SK-N-SH (cell line): ENCODE results near the gene CCL26.

Experiments used
- ELF1 ChIP-seq: IDR thresholded peaks from 2 replicates; pipeline ENCODE4 v1.4.0; 2012
- EZH2phosphoT487 ChIP-seq: fragments of 200-600 bp; sonication (generic); IDR thresholded peaks from 2 replicates; pipeline ENCODE4 v1.6.1; 2017; ENCODE audit warnings: low read depth, mixed run types, mild to moderate bottlenecking, antibody characterized with exemption, moderate library complexity, borderline replicate concordance
- JUND ChIP-seq: IDR thresholded peaks from 2 replicates; pipeline ENCODE4 v1.4.0; 2012
- MXI1 ChIP-seq: IDR thresholded peaks from 2 replicates; pipeline ENCODE4 v1.6.1; 2012; ENCODE audit warnings: mild to moderate bottlenecking, low read depth, low read length, improper control_type of control experiment
- POLR2AphosphoS5 ChIP-seq: IDR thresholded peaks from 2 replicates; pipeline ENCODE4 v1.6.1; 2012; ENCODE audit warnings: low read depth, low read length
- RAD21 ChIP-seq: IDR thresholded peaks from 2 replicates; pipeline ENCODE4 v1.6.1; 2012; ENCODE audit warnings: mild to moderate bottlenecking, low read length
- TEAD4 ChIP-seq: IDR thresholded peaks from 2 replicates; pipeline ENCODE4 v1.4.0; 2012; ENCODE audit warnings: mild to moderate bottlenecking, borderline replicate concordance; ENCODE audit not compliant: insufficient read depth
- TF ChIP-seq, protein P1 (sequence below): fragments of 200-600 bp; sonication (generic); IDR thresholded peaks from 2 replicates; pipeline ENCODE4 v1.6.1; 2017; ENCODE audit warnings: antibody characterized with exemption, mild to moderate bottlenecking, moderate library complexity
- TF ChIP-seq, protein P2 (sequence below): IDR thresholded peaks from 2 replicates; pipeline ENCODE4 v1.4.0; 2012; ENCODE audit warnings: low read depth
- TF ChIP-seq, protein P3 (sequence below): IDR thresholded peaks from 2 replicates; pipeline ENCODE4 v1.4.0; 2012; ENCODE audit warnings: low read depth, borderline replicate concordance
- TF ChIP-seq, protein P4 (sequence below): IDR thresholded peaks from 2 replicates; pipeline ENCODE4 v1.6.1; 2012; ENCODE audit warnings: mild to moderate bottlenecking, low read depth, low read length, moderate library complexity

DNA sequence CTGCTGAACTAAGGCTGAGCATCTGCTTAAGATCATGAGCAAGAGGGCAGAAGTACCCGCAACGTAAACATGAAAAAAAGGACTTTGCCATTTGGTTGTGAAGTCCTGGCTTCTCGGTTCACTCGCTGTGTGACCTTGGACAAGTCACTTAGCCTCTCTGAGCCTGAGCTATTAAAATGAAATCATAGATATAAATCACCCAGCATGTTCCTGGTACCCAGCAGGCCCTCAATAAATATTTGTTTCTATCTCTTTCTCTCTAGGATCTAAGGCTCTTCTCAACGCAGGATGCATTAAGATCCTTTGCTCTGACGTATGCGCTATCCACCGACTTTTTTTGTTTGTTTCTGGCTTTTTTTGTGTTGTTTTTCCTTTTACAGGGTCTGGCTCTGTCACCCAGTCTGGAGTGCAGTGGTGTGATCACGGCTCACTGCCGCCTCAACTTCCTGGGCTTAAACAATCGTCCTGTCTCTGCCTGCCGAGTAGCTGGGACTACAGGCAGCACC is 39.9 kb downstream of the CCL26 start:
- TF ChIP-seq POLR2AphosphoS5 (no peak), ELF1 (no peak), JUND (no peak), EZH2phosphoT487 (no peak), MXI1 (no peak), RAD21 (no peak), TEAD4 (no peak)
- TF ChIP-seq, protein P1, sequence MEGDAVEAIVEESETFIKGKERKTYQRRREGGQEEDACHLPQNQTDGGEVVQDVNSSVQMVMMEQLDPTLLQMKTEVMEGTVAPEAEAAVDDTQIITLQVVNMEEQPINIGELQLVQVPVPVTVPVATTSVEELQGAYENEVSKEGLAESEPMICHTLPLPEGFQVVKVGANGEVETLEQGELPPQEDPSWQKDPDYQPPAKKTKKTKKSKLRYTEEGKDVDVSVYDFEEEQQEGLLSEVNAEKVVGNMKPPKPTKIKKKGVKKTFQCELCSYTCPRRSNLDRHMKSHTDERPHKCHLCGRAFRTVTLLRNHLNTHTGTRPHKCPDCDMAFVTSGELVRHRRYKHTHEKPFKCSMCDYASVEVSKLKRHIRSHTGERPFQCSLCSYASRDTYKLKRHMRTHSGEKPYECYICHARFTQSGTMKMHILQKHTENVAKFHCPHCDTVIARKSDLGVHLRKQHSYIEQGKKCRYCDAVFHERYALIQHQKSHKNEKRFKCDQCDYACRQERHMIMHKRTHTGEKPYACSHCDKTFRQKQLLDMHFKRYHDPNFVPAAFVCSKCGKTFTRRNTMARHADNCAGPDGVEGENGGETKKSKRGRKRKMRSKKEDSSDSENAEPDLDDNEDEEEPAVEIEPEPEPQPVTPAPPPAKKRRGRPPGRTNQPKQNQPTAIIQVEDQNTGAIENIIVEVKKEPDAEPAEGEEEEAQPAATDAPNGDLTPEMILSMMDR = no peak
- TF ChIP-seq, protein P2, sequence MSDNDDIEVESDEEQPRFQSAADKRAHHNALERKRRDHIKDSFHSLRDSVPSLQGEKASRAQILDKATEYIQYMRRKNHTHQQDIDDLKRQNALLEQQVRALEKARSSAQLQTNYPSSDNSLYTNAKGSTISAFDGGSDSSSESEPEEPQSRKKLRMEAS = no peak
- TF ChIP-seq, protein P3, sequence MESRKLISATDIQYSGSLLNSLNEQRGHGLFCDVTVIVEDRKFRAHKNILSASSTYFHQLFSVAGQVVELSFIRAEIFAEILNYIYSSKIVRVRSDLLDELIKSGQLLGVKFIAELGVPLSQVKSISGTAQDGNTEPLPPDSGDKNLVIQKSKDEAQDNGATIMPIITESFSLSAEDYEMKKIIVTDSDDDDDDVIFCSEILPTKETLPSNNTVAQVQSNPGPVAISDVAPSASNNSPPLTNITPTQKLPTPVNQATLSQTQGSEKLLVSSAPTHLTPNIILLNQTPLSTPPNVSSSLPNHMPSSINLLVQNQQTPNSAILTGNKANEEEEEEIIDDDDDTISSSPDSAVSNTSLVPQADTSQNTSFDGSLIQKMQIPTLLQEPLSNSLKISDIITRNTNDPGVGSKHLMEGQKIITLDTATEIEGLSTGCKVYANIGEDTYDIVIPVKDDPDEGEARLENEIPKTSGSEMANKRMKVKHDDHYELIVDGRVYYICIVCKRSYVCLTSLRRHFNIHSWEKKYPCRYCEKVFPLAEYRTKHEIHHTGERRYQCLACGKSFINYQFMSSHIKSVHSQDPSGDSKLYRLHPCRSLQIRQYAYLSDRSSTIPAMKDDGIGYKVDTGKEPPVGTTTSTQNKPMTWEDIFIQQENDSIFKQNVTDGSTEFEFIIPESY = no peak
- TF ChIP-seq, protein P4, sequence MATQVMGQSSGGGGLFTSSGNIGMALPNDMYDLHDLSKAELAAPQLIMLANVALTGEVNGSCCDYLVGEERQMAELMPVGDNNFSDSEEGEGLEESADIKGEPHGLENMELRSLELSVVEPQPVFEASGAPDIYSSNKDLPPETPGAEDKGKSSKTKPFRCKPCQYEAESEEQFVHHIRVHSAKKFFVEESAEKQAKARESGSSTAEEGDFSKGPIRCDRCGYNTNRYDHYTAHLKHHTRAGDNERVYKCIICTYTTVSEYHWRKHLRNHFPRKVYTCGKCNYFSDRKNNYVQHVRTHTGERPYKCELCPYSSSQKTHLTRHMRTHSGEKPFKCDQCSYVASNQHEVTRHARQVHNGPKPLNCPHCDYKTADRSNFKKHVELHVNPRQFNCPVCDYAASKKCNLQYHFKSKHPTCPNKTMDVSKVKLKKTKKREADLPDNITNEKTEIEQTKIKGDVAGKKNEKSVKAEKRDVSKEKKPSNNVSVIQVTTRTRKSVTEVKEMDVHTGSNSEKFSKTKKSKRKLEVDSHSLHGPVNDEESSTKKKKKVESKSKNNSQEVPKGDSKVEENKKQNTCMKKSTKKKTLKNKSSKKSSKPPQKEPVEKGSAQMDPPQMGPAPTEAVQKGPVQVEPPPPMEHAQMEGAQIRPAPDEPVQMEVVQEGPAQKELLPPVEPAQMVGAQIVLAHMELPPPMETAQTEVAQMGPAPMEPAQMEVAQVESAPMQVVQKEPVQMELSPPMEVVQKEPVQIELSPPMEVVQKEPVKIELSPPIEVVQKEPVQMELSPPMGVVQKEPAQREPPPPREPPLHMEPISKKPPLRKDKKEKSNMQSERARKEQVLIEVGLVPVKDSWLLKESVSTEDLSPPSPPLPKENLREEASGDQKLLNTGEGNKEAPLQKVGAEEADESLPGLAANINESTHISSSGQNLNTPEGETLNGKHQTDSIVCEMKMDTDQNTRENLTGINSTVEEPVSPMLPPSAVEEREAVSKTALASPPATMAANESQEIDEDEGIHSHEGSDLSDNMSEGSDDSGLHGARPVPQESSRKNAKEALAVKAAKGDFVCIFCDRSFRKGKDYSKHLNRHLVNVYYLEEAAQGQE = no peak
